Effector memory CD4-positive, alpha-beta T cell (primary cell): ENCODE data around the gene RASL10B.

Experiments used
- DNase-seq, 3 donors: peaks; one replicate each; pipeline ENCODE4 v3.0.0-alpha.2; 2020
- H3K27ac ChIP-seq: 2 replicates; pipeline ENCODE4 v1.7.0; 2013; ENCODE audit warnings: mild to moderate bottlenecking, low read length, moderate library complexity; ENCODE audit not compliant: insufficient read depth, poor library complexity, severe bottlenecking
- H3K27me3 ChIP-seq: replicated peaks from 2 replicates; pipeline ENCODE4 v1.7.0; 2013; ENCODE audit warnings: mild to moderate bottlenecking, low read length; ENCODE audit not compliant: insufficient read depth, control insufficient read depth, poor library complexity, severe bottlenecking
- H3K36me3 ChIP-seq: 2 replicates; pipeline ENCODE4 v1.7.0; 2013; ENCODE audit warnings: mild to moderate bottlenecking, low read length, moderate library complexity; ENCODE audit not compliant: control insufficient read depth, insufficient read depth
- H3K4me1 ChIP-seq: 2 replicates; pipeline ENCODE4 v1.7.0; 2013; ENCODE audit warnings: low read length, mild to moderate bottlenecking; ENCODE audit not compliant: control insufficient read depth, insufficient read depth, poor library complexity, severe bottlenecking
- H3K4me3 ChIP-seq: 2 replicates; pipeline ENCODE4 v1.7.0; 2013; ENCODE audit warnings: low read length, low read depth, mild to moderate bottlenecking; ENCODE audit not compliant: insufficient read depth, poor library complexity, severe bottlenecking
- H3K9me3 ChIP-seq: 2 replicates; pipeline ENCODE4 v1.7.0; 2013; ENCODE audit warnings: mild to moderate bottlenecking, low read length, moderate library complexity; ENCODE audit not compliant: control insufficient read depth
- total RNA-seq, 3 donors: gene quantifications; one replicate each; lab custom pipeline; 2026; lab: John Stamatoyannopoulos, UW

Gene RASL10B
- 0 to 0.58 (median 0) reads per million in 3 donors for total RNA-seq

DNA sequence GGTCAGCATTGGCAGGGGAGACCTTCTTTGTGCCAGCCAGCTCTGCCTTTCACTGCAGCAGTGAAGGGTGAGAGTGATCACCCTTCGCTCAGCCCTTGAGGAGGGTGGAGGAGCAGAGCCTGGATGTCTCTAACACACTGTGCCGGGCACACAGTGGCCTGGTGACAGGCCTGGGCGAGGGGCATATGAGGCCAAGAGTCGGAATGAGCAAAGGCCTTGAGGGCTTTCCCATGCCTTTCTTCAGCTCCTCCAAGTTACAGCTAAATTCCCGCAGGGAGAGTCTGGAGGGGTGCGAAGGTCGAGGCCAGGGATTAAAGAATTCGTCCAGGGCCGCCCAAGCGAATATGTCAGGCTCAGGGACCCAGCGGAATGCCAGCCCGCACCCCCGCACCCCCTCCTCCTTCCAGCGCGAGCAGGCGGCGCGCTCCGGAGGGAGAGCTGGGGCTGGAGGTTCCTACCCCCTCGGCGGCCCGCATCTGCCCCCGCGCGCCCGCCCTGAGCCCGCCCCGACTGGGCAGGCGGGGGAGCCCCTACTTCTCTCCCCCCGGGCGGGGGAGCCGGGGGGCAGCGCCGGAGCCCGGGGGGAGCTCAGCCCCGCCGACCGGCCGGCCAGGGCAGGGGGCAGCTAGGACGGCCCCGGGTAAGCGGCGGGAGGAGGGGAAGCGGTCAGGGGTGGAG, at the start of gene RASL10B:
Gene RASL10B, plus strand, starts transcription at position 401 of the 678 bp plus-strand sequence. CDS start 3,546 bp downstream, outside the sequence.
- Histone ChIP-seq H3K9me3 (no peaks in the 10 kb centered on the region), H3K36me3 (peaks cover 3% of the 10 kb centered on the region), H3K4me1 (peaks cover 9% of the 10 kb centered on the region), H3K27me3 (no peaks in the 10 kb centered on the region), H3K4me3 (peak within 1 kb of the TSS; percentile 48), H3K27ac (no peak within 1 kb of the TSS)
- DNase-seq, result no peak

DNA sequence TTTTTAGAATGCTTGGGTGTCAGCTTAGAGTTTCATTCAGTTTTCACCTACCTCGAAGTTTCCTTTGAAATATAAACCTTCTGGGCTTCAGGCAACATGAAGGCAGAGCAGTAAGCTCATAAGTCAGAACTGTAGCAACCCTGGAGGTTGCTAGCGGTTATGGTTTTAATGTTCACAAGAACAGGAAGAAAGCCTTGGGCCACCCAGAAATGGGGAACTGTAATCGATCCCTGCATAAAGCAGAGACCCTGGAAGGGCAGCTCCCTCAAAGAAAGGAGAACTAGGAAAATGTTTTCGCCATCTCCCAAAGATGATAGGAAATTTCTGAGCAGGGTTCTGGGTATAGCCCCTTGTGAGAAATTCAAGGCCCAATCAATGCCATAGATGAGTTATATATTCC, 47.8 kb upstream of the RASL10B start:
- no peak for DNase-seq
- Histone ChIP-seq H3K27ac (no peak overlapping the region), H3K4me3 (no peak overlapping the region), H3K9me3 (no peaks in the 10 kb centered on the region), H3K27me3 (no peaks in the 10 kb centered on the region), H3K4me1 (no peaks in the 10 kb centered on the region), H3K36me3 (peaks cover 45% of the 10 kb centered on the region)

- H3K9me3 ChIP-seq, result no peaks in the 10 kb centered on the region
- H3K27ac ChIP-seq, result no peak overlapping the region
- H3K27me3 ChIP-seq, result no peaks in the 10 kb centered on the region
- no peak for DNase-seq
- H3K4me3 ChIP-seq, result no peak overlapping the region
- no peaks in the 10 kb centered on the region for H3K4me1 ChIP-seq
- peaks cover 45% of the 10 kb centered on the region for H3K36me3 ChIP-seq
Measured at GRCh38 chr17:35684055-35684802, 47.2 kb upstream of the RASL10B start.

- peaks cover 39% of the 10 kb centered on the region for H3K36me3 ChIP-seq
- no peak overlapping the region for H3K27ac ChIP-seq
- no peaks in the 10 kb centered on the region for H3K27me3 ChIP-seq
- no peaks in the 10 kb centered on the region for H3K9me3 ChIP-seq
- H3K4me3 ChIP-seq, result no peak overlapping the region
- H3K4me1 ChIP-seq, result no peaks in the 10 kb centered on the region
- no peak for DNase-seq
Measured at GRCh38 chr17:35692512-35693210, 38.8 kb upstream of the RASL10B start.

- Histone ChIP-seq H3K9me3 (no peaks in the 10 kb centered on the region), H3K36me3 (peaks cover 38% of the 10 kb centered on the region), H3K4me1 (no peaks in the 10 kb centered on the region), H3K4me3 (no peak overlapping the region), H3K27ac (no peak overlapping the region), H3K27me3 (no peaks in the 10 kb centered on the region)
- DNase-seq, result no peak
Measured at GRCh38 chr17:35693662-35694061, 37.8 kb upstream of the RASL10B start.

- Histone ChIP-seq H3K9me3 (no peaks in the 10 kb centered on the region), H3K4me1 (no peaks in the 10 kb centered on the region), H3K4me3 (no peak overlapping the region), H3K27me3 (no peaks in the 10 kb centered on the region), H3K36me3 (peaks cover 35% of the 10 kb centered on the region), H3K27ac (no peak overlapping the region)
- no peak for DNase-seq
Measured at GRCh38 chr17:35694906-35695305, 36.5 kb upstream of the RASL10B start.

- H3K4me3 ChIP-seq, result no peak overlapping the region
- no peaks in the 10 kb centered on the region for H3K4me1 ChIP-seq
- H3K36me3 ChIP-seq, result peaks cover 33% of the 10 kb centered on the region
- DNase-seq, result no peak
- H3K27me3 ChIP-seq, result no peaks in the 10 kb centered on the region
- H3K9me3 ChIP-seq, result no peaks in the 10 kb centered on the region
- H3K27ac ChIP-seq, result no peak overlapping the region
Measured at GRCh38 chr17:35695613-35696012, 35.8 kb upstream of the RASL10B start.

GRCh38 chr17:35698800-35699199, 32.6 kb upstream of the RASL10B start:
- no peaks in the 10 kb centered on the region for H3K4me1 ChIP-seq
- H3K36me3 ChIP-seq, result peaks cover 25% of the 10 kb centered on the region

GRCh38 chr17:35700150-35700549, 31.3 kb upstream of the RASL10B start:
- Histone ChIP-seq H3K27me3 (no peaks in the 10 kb centered on the region), H3K4me3 (no peak overlapping the region), H3K4me1 (no peaks in the 10 kb centered on the region), H3K36me3 (peaks cover 25% of the 10 kb centered on the region), H3K9me3 (no peaks in the 10 kb centered on the region), H3K27ac (no peak overlapping the region)
- DNase-seq, result no peak

More at GRCh38 chr17:35698800-35699199, 32.6 kb upstream of the RASL10B start:
- no peak for DNase-seq
- no peaks in the 10 kb centered on the region for H3K9me3 ChIP-seq
- no peaks in the 10 kb centered on the region for H3K27me3 ChIP-seq
- H3K4me3 ChIP-seq, result no peak overlapping the region
- H3K27ac ChIP-seq, result no peak overlapping the region

DNA sequence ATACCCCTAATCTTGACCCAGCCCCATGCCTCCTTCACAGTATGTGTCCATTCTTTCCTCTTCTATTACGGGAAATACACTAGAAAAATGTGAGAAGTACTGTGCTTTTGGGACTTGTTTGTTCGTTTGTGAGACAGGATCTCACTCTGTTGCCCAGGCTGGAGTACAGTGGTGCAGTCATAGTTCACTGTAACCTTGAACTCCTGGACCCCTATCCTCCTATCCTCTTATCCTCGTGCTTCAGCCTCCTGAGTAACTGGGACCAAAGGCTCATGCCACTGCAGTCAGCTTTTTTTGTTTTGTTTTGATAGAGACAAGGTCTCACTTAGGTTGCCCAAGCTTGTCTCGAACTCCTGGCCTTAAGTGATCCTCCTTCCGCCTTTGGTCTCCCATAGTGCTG, 29.9 kb upstream of the RASL10B start:
- Histone ChIP-seq H3K4me1 (no peaks in the 10 kb centered on the region), H3K4me3 (no peak overlapping the region), H3K36me3 (peaks cover 15% of the 10 kb centered on the region), H3K27me3 (no peaks in the 10 kb centered on the region), H3K27ac (no peak overlapping the region), H3K9me3 (no peaks in the 10 kb centered on the region)
- DNase-seq, result no peak
